ENCODE results near the gene DCAF11. TPM values are rescaled to one million over a fixed set of nuclear protein-coding genes. Genes with fewer than 3 reads are reported as not detected.
"Not testable (repeated sequence)": the region's sequence is repeated elsewhere in the genome, so short reads cannot be mapped to it uniquely, and the experiment has no call there.

Gene DCAF11
- total RNA-seq, 1 donor from 2014 or later, result 75.6 TPM

DNA sequence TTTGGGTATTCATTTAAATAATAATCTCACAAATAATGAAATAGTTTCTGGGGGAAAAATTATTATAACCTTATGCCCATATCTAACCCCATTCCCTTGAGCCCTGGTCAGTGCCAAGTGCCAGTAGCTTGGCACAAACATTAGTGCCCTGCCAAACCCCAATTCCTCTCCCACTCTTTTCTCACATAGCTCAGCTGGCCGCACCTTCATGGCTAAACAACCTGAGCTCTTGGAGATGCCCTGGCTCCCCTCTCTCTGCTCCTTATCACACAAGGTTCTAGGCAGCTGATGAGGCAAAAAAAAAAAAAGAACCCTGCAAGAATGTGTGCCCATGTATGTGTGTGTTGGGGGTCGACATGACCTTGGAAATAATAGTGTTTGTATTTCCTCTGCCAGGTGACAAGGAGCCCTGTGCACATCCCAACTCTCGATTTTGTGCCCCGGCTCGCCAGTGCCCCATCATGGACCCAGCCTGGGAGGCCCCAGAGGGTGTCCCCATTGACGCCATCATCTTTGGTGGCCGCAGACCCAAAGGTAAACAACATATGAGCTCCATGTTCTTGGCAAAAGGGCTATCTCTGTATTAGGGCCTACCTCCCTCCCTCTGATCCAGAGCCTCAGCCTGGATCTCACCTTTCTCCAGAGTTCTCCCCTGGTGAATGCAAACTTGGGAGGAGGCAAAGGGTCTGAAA is 12.1 kb upstream of the DCAF11 start:
- TF ChIP-seq POLR2AphosphoS5 (IDR thresholded peaks at IDR 0.05; ENCODE audit: insufficient read depth in 1 of 2, low read depth in 1 of 2), result no peak
- TF ChIP-seq, protein P1, sequence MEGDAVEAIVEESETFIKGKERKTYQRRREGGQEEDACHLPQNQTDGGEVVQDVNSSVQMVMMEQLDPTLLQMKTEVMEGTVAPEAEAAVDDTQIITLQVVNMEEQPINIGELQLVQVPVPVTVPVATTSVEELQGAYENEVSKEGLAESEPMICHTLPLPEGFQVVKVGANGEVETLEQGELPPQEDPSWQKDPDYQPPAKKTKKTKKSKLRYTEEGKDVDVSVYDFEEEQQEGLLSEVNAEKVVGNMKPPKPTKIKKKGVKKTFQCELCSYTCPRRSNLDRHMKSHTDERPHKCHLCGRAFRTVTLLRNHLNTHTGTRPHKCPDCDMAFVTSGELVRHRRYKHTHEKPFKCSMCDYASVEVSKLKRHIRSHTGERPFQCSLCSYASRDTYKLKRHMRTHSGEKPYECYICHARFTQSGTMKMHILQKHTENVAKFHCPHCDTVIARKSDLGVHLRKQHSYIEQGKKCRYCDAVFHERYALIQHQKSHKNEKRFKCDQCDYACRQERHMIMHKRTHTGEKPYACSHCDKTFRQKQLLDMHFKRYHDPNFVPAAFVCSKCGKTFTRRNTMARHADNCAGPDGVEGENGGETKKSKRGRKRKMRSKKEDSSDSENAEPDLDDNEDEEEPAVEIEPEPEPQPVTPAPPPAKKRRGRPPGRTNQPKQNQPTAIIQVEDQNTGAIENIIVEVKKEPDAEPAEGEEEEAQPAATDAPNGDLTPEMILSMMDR (IDR thresholded peaks at IDR 0.05), result no peak
- no peak for TF ChIP-seq POLR2A (IDR thresholded peaks at IDR 0.05)
- no peaks in the 10 kb centered on the region for H3K9me3 ChIP-seq
- DNase-seq (ENCODE audit: extremely low spot score in 2 of 2), result no peak
- H3K36me3 ChIP-seq, result no peaks in the 10 kb centered on the region
- H3K4me1 ChIP-seq, result no peaks in the 10 kb centered on the region
- H3K4me3 ChIP-seq, result no peak overlapping the region
- no peaks in the 10 kb centered on the region for H3K27me3 ChIP-seq
- intact Hi-C loops (cut with DNase I), result loop anchor here (5.0 kb wide), 1 partner anchor 45 kb away; no protein-coding TSS in a partner anchor
- H3K27ac ChIP-seq, result no peak overlapping the region

DNA sequence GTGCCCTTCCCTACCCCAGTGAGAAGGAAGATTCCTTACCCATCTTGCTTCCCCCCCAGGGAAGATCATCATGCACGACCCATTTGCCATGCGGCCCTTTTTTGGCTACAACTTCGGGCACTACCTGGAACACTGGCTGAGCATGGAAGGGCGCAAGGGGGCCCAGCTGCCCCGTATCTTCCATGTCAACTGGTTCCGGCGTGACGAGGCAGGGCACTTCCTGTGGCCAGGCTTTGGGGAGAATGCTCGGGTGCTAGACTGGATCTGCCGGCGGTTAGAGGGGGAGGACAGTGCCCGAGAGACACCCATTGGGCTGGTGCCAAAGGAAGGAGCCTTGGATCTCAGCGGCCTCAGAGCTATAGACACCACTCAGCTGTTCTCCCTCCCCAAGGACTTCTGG is 11.1 kb upstream of the DCAF11 start:
- Histone ChIP-seq H3K9me3 (no peaks in the 10 kb centered on the region), H3K4me1 (no peaks in the 10 kb centered on the region), H3K27me3 (no peaks in the 10 kb centered on the region), H3K36me3 (no peaks in the 10 kb centered on the region), H3K4me3 (no peak overlapping the region), H3K27ac (no peak overlapping the region)
- TF ChIP-seq POLR2A (IDR thresholded peaks at IDR 0.05), result no peak
- TF ChIP-seq POLR2AphosphoS5 (IDR thresholded peaks at IDR 0.05; ENCODE audit: insufficient read depth in 1 of 2, low read depth in 1 of 2), result no peak
- TF ChIP-seq, protein P1 (IDR thresholded peaks at IDR 0.05), result no peak
- intact Hi-C loops (cut with DNase I), result loop anchor here (5.0 kb wide), 1 partner anchor 46 kb away; no protein-coding TSS in a partner anchor
- no peak for DNase-seq (ENCODE audit: extremely low spot score in 2 of 2)

DNA sequence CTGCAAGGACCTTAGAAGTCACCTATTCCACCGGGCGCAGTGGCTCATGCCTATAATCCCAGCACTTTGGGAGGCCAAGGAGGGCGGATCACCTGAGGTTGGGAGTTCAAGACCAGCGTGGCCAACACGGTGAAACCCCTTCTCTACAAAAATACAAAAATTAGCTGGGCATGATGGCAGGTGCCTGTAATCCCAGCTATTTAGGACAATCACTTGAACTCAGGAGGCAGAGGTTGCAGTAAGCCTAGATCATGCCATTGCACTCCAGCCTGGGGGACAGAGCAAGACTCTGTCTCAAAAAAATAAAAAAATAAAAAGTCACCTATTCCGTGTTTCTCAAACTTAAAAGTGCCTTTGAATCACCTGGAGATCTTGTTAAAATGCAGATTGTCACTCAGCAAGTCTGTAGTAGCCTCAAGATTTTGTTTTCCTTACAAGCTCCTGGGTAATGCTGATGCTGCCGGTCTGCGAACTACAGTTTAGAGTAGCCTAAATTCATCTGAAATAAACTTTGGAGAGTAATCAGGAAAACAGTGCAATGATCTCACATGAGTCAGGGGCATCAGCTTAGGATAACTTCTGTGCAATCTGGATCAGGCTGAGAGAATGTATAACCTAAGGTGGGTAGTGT is 8.9 kb upstream of the DCAF11 start:
- H3K27me3 ChIP-seq; H3K4me3 ChIP-seq; H3K9me3 ChIP-seq; H3K36me3 ChIP-seq; intact Hi-C loops (cut with DNase I); H3K4me1 ChIP-seq; DNase-seq (ENCODE audit: extremely low spot score in 2 of 2); H3K27ac ChIP-seq: not testable (repeated sequence)

DNA sequence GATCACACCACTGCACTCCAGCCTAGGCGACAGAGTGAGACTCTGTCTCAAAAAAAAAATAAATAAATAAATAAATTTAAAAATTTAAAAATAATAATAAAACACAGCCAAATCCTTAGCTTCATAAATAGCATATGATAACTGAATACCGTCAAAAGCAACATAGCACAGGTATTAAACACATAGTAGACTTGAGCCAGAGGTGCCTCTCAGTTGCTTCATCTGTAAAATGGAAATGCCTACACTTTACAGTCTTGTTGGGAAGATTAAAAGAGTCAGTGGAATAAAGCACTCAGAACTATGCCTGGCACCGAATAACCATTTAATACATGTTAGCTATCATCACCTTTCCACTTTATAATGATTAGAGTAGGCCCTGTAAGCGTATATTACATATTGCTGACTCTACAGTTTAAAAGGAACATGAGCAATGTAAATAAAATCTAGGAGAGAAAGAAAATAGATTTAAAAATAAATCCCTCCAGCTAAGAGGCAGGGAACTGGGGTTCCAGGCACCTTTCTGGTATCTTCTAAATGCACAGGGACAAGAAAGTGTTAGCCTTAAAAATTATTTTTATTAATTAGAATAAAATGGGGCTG is 7.8 kb upstream of the DCAF11 start:
- no peak overlapping the region for H3K4me3 ChIP-seq
- H3K9me3 ChIP-seq, result no peaks in the 10 kb centered on the region
- H3K4me1 ChIP-seq, result no peaks in the 10 kb centered on the region
- H3K36me3 ChIP-seq, result no peaks in the 10 kb centered on the region
- no peak overlapping the region for H3K27ac ChIP-seq
- no peak for DNase-seq (ENCODE audit: extremely low spot score in 2 of 2)
- no peaks in the 10 kb centered on the region for H3K27me3 ChIP-seq
- intact Hi-C loops (cut with DNase I), result no loop called here
- TF ChIP-seq, protein P1 (IDR thresholded peaks at IDR 0.05), result no peak
- TF ChIP-seq POLR2A (IDR thresholded peaks at IDR 0.05) (no peak), POLR2AphosphoS5 (IDR thresholded peaks at IDR 0.05; ENCODE audit: insufficient read depth in 1 of 2, low read depth in 1 of 2) (no peak)

DNA sequence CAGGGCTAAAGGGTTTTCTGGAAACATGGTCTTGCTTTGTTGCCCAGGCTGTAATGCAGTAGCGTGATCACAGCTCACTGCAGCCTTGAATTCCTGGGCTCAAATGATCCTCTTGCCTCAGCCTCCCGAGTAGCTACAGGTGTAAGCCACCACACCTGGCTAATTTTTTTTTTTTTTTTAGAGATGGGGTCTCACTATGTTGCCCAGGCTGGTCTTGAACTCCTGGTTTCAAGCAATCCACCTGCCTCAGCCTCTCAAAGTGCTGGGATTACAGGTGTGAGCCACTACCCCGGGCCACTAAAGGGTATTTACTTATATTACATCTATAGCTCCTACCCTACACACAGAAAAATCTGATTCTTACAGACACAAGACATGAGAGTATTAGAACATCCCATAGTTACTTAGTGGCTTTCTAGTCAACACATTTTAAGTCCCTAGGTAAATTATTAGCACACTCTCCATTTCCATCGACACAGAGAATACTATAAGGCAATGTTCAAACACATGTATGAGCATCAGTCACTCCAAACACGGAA is 6.2 kb upstream of the DCAF11 start:
- intact Hi-C loops (cut with DNase I), result no loop called here
- Histone ChIP-seq H3K36me3 (no peaks in the 10 kb centered on the region), H3K9me3 (no peaks in the 10 kb centered on the region), H3K4me1 (peaks cover 3% of the 10 kb centered on the region), H3K4me3 (no peak overlapping the region), H3K27me3 (no peaks in the 10 kb centered on the region), H3K27ac (no peak overlapping the region)
- no peak for DNase-seq (ENCODE audit: extremely low spot score in 2 of 2)
- TF ChIP-seq POLR2A (IDR thresholded peaks at IDR 0.05), result no peak
- no peak for TF ChIP-seq POLR2AphosphoS5 (IDR thresholded peaks at IDR 0.05; ENCODE audit: insufficient read depth in 1 of 2, low read depth in 1 of 2)
- TF ChIP-seq, protein P1 (IDR thresholded peaks at IDR 0.05), result no peak

Measured in vagina (tissue), 2 donors.